ENCODE measurements around the gene BCL7C. TPM values are rescaled to one million over a fixed set of nuclear protein-coding genes. Genes with fewer than 3 reads are reported as not detected.
A peak's percentile ranks its signal among the peaks of the same experiment; 100 is the strongest.

The BCL7C gene
- total RNA-seq, 2 experiments from 2014 or later, result 17.8 to 19.1 TPM

DNA sequence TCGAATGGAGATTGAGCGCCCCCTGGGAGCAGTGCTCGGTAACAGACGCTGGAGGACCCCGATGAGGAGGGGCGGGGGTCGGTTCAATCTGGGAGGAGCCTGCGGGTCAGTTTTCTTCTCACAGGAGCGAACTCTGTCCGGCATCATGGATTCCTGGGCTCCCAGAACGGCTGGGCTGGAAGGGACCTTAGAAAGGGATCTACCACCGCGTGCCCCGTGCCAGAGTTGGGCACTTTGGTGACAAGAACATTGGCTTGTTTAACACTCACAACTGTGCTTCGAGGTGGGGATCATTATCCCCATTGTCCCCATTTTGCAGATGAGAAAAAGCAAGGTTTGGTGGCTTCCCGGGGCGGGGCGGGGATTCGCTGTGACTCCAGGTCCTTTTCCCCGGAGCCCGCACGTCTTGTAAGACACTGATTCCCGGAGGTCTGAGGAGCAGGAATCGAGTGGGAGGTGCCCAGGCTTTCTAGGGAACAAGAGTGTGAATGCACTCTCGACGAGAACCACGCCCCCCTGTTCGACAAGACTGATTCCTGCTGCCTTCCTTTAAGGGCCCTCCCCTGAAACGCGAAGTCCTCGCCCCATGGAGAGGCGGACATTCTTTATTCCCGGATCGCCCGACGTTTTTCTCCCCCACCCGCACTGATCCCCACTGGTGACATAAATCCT lies 28.0 kb upstream of the BCL7C start:
- H3K27ac Mint-ChIP-seq, result peak overlapping the region; percentile 92
- H3K27ac ChIP-seq (ENCODE audit: low read depth in 1 of 2, low read length in 2 of 2), result peak overlapping the region; percentile 45 to 98

DNA sequence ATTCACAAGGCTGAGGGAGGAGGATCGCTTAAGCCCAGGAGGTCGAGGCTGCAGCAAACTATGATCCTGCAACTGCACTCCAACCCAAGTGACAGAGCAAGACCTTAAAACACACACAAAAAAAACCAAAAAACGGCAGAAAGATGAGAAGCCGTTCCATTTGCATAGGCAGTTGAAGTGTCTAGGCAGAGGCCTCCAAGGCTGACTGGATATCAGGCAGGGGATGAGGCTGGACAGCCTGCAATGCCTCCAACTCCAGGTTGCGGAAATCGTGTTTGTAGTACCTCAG lies 27.5 kb upstream of the BCL7C start:
- Mint-ChIP-seq H3K4me3 (peak overlapping the region; percentile 99), H3K36me3 (ENCODE audit: low read depth) (peaks cover 7% of the 10 kb centered on the region), H3K9me3 (no peaks in the 10 kb centered on the region), H3K27ac (peak overlapping the region; percentile 92), H3K27me3 (no peaks in the 10 kb centered on the region), H3K4me1 (ENCODE audit: low read depth) (peaks cover 19% of the 10 kb centered on the region)
- TF ChIP-seq, protein P1, sequence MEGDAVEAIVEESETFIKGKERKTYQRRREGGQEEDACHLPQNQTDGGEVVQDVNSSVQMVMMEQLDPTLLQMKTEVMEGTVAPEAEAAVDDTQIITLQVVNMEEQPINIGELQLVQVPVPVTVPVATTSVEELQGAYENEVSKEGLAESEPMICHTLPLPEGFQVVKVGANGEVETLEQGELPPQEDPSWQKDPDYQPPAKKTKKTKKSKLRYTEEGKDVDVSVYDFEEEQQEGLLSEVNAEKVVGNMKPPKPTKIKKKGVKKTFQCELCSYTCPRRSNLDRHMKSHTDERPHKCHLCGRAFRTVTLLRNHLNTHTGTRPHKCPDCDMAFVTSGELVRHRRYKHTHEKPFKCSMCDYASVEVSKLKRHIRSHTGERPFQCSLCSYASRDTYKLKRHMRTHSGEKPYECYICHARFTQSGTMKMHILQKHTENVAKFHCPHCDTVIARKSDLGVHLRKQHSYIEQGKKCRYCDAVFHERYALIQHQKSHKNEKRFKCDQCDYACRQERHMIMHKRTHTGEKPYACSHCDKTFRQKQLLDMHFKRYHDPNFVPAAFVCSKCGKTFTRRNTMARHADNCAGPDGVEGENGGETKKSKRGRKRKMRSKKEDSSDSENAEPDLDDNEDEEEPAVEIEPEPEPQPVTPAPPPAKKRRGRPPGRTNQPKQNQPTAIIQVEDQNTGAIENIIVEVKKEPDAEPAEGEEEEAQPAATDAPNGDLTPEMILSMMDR (IDR thresholded peaks at IDR 0.05), result no peak
- Histone ChIP-seq H3K4me1 (ENCODE audit: insufficient read depth, low read length) (peaks cover 23% of the 10 kb centered on the region), H3K4me3 (ENCODE audit: low read length) (peak overlapping the region; percentile 93), H3K27me3 (ENCODE audit: control insufficient read depth in 1 of 2, insufficient read depth in 2 of 2, low read length in 2 of 2) (no peaks in the 10 kb centered on the region), H3K27ac (ENCODE audit: low read depth in 1 of 2, low read length in 2 of 2) (peak overlapping the region in 1 of 2 donors; percentile 98), H3K36me3 (ENCODE audit: insufficient read depth, low read length) (no peaks in the 10 kb centered on the region), H3K9me3 (ENCODE audit: control insufficient read depth in 1 of 2, insufficient read depth in 1 of 2, low read length in 2 of 2) (no peaks in the 10 kb centered on the region)
- no peak for DNase-seq
- intact Hi-C loops (cut with DNase I, micrococcal nuclease), result loop anchor here (1.0 to 10.0 kb wide), 7 partner anchors 19 to 927 kb away; partner anchors contain the start of genes HIRIP3 (in 1 of the 2), INO80E (in 1 of the 2), MYL11 (in 1 of the 2) and PHKG2 (in 1 of the 2)
- CTCF ChIA-PET, result interaction anchor here (1.9 to 2.6 kb wide), 2 partner anchors 20 to 77 kb away, joined by 5 to 14 read pairs; no protein-coding TSS in a partner anchor
- no peak for ATAC-seq (ENCODE audit: poor library complexity)
- POLR2A ChIA-PET, result interaction anchor here (1.4 kb wide), 1 partner anchor 20 kb away, joined by 3 read pairs; no protein-coding TSS in a partner anchor

More for the DNA sequence above, 28.0 kb upstream of the BCL7C start:
- Histone ChIP-seq H3K27me3 (ENCODE audit: control insufficient read depth in 1 of 2, insufficient read depth in 2 of 2, low read length in 2 of 2) (no peaks in the 10 kb centered on the region), H3K4me1 (ENCODE audit: insufficient read depth, low read length) (peaks cover 23% of the 10 kb centered on the region), H3K9me3 (ENCODE audit: control insufficient read depth in 1 of 2, insufficient read depth in 1 of 2, low read length in 2 of 2) (no peaks in the 10 kb centered on the region), H3K36me3 (ENCODE audit: insufficient read depth, low read length) (no peaks in the 10 kb centered on the region), H3K4me3 (ENCODE audit: low read length) (peak overlapping the region; percentile 93)
- ChIA-PET POLR2A (interaction anchor here (0.7 to 1.1 kb wide), 8 partner anchors 20 to 263 kb away, joined by 3 to 17 read pairs (median 4); partner anchors contain the start of genes FBRS and KAT8), CTCF (interaction anchor here (1.1 to 1.9 kb wide), 2 partner anchors 20 to 77 kb away, joined by 5 to 19 read pairs; no protein-coding TSS in a partner anchor)
- no peaks in the 10 kb centered on the region for H3K9me3 Mint-ChIP-seq
- peak overlapping the region; percentile 99 for H3K4me3 Mint-ChIP-seq
- H3K27me3 Mint-ChIP-seq, result no peaks in the 10 kb centered on the region
- peaks cover 7% of the 10 kb centered on the region for H3K36me3 Mint-ChIP-seq (ENCODE audit: low read depth)
- DNase-seq, result peak; percentile 80 to 93 (median 86)
- ATAC-seq (ENCODE audit: poor library complexity), result peak; percentile 0
- peaks cover 19% of the 10 kb centered on the region for H3K4me1 Mint-ChIP-seq (ENCODE audit: low read depth)
- TF ChIP-seq, protein P1 (IDR thresholded peaks at IDR 0.05), result peak; percentile 92
- intact Hi-C loops (cut with DNase I, micrococcal nuclease), result loop anchor here (1.0 to 10.0 kb wide), 16 partner anchors 19 to 927 kb away; partner anchors contain the start of genes CFAP119 (in 1 of the 2), CTF1 (in 1 of the 2), FBRS (in 1 of the 2) and HIRIP3 (in 1 of the 2)

DNA sequence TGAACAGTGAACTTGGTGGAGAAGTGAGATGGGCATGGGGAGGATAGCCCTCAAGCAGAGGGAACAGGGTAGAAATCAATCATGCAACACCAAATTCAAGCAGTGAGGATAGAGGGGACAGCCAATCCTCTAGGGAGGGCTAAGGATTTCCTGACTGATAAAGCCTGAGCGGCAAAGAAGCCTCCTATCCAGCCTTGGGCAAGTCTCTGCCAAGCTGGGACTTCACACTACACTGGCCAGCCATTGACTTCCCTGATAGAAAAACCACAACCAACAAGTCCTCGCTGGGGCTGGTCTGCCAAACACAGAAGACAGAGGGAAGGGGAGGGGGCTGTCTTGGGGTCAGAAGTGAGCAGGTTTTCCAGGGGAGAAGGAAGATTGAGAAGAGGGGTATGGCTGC lies 27.0 kb upstream of the BCL7C start:
- TF ChIP-seq, protein P1 (IDR thresholded peaks at IDR 0.05), result no peak
- ATAC-seq (ENCODE audit: poor library complexity) (no peak), DNase-seq (no peak)
- no peaks in the 10 kb centered on the region for H3K9me3 Mint-ChIP-seq
- peaks cover 23% of the 10 kb centered on the region for H3K4me1 ChIP-seq (ENCODE audit: insufficient read depth, low read length)
- CTCF ChIA-PET, result interaction anchor here (1.9 to 2.6 kb wide), 2 partner anchors 19 to 76 kb away, joined by 5 to 14 read pairs; no protein-coding TSS in a partner anchor
- H3K27ac ChIP-seq (ENCODE audit: low read depth in 1 of 2, low read length in 2 of 2), result no peak overlapping the region
- H3K4me1 Mint-ChIP-seq (ENCODE audit: low read depth), result peaks cover 15% of the 10 kb centered on the region
- H3K36me3 ChIP-seq (ENCODE audit: insufficient read depth, low read length), result no peaks in the 10 kb centered on the region
- H3K27me3 Mint-ChIP-seq, result no peaks in the 10 kb centered on the region
- peaks cover 7% of the 10 kb centered on the region for H3K36me3 Mint-ChIP-seq (ENCODE audit: low read depth)
- POLR2A ChIA-PET, result interaction anchor here (1.4 kb wide), 1 partner anchor 19 kb away, joined by 3 read pairs; no protein-coding TSS in a partner anchor
- H3K4me3 Mint-ChIP-seq, result peak overlapping the region; percentile 99
- H3K9me3 ChIP-seq (ENCODE audit: control insufficient read depth in 1 of 2, insufficient read depth in 1 of 2, low read length in 2 of 2), result no peaks in the 10 kb centered on the region
- intact Hi-C loops (cut with DNase I, micrococcal nuclease), result loop anchor here (1.0 to 10.0 kb wide), 7 partner anchors 18 to 926 kb away; partner anchors contain the start of genes HIRIP3 (in 1 of the 2), INO80E (in 1 of the 2), MYL11 (in 1 of the 2) and PHKG2 (in 1 of the 2)
- no peak overlapping the region for H3K27ac Mint-ChIP-seq
- no peaks in the 10 kb centered on the region for H3K27me3 ChIP-seq (ENCODE audit: control insufficient read depth in 1 of 2, insufficient read depth in 2 of 2, low read length in 2 of 2)
- no peak overlapping the region for H3K4me3 ChIP-seq (ENCODE audit: low read length)
